Measurements from ENCODE around the gene CD4.

The CD4 gene

GRCh38 chr12:6768990-6769389 lies 20.3 kb upstream of the CD4 start:
- no peak for DNase-seq
- Mint-ChIP-seq H3K9me3 (no peaks in the 10 kb centered on the region), H3K27ac (no peak overlapping the region), H3K36me3 (peaks cover 4% of the 10 kb centered on the region), H3K4me1 (peaks cover 65% of the 10 kb centered on the region), H3K4me3 (no peak overlapping the region), H3K27me3 (peaks cover 96% of the 10 kb centered on the region)
- CTCF ChIA-PET: interaction anchor here (1.1 to 5.8 kb wide), 2 partner anchors 9 to 15 kb away, joined by 5 to 63 read pairs; partner anchors contain the start of gene MLF2

DNA sequence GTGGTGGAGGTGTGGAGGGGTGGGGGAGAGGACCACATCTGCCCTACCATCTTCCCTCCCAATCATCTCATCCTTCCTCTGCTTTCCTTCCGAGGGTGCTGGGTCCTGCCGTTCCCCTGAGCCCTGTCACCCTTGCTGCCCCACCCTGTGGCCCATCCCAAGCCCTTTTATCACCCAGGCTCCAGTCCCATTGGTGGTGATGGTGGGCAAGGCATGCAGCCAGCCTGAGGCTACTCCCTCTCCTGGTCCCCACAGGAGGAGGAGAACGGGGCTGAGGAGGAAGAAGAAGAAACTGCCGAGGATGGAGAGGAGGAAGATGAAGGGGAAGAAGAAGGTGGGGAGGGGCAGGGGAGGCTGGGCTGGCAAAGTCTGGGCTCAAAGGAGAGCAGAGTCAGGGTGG lies 19.7 kb upstream of the CD4 start:
- Mint-ChIP-seq H3K27ac (no peak overlapping the region), H3K36me3 (peaks cover 4% of the 10 kb centered on the region), H3K9me3 (no peaks in the 10 kb centered on the region), H3K4me3 (no peak overlapping the region), H3K27me3 (peaks cover 96% of the 10 kb centered on the region), H3K4me1 (peaks cover 64% of the 10 kb centered on the region)
- DNase-seq: no peak
- CTCF ChIA-PET: interaction anchor here (0.9 to 5.8 kb wide), 3 partner anchors 8 to 17 kb away, joined by 3 to 63 read pairs (median 5); partner anchors contain the start of gene MLF2

DNA sequence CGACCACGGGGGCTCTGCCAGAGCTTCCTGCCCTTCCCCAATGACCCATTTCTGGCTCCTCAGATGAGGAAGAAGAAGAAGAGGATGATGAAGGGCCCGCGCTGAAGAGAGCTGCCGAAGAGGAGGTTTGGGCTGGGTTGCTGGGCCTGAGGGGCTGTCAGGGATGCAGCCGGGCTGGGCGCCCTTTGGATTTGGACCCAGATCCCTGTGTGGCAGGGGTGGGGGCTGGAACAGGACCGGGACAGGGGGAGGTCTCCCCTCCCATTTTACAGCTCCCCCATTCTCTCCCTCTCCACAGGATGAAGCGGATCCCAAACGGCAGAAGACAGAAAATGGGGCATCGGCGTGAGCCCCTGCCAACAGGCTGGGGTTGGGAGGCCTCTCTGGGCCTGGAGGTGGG lies 19.2 kb upstream of the CD4 start:
- Mint-ChIP-seq H3K27ac (no peak overlapping the region), H3K4me3 (no peak overlapping the region), H3K36me3 (peaks cover 4% of the 10 kb centered on the region), H3K9me3 (no peaks in the 10 kb centered on the region), H3K4me1 (peaks cover 66% of the 10 kb centered on the region), H3K27me3 (peaks cover 96% of the 10 kb centered on the region)
- CTCF ChIA-PET: interaction anchor here (0.9 to 5.8 kb wide), 7 partner anchors 8 to 66 kb away, joined by 3 to 63 read pairs (median 3); partner anchors contain the start of gene MLF2
- no peak for DNase-seq

- DNase-seq: no peak
- Mint-ChIP-seq H3K27me3 (peaks cover 96% of the 10 kb centered on the region), H3K4me3 (no peak overlapping the region), H3K36me3 (no peaks in the 10 kb centered on the region), H3K27ac (no peak overlapping the region), H3K9me3 (no peaks in the 10 kb centered on the region), H3K4me1 (peaks cover 66% of the 10 kb centered on the region)
- CTCF ChIA-PET: interaction anchor here (0.9 to 1.9 kb wide), 7 partner anchors 11 to 65 kb away, joined by 3 to 5 read pairs (median 3); no protein-coding TSS in a partner anchor
Measured at GRCh38 chr12:6770600-6770999, 18.7 kb upstream of the CD4 start.

GRCh38 chr12:6771091-6771495 lies 18.2 kb upstream of the CD4 start:
- H3K36me3 Mint-ChIP-seq: no peaks in the 10 kb centered on the region
- H3K4me1 Mint-ChIP-seq: peaks cover 65% of the 10 kb centered on the region
- H3K27ac Mint-ChIP-seq: no peak overlapping the region
- CTCF ChIA-PET: interaction anchor here (0.6 to 1.9 kb wide), 9 partner anchors 11 to 365 kb away, joined by 3 to 7 read pairs (median 4); partner anchors contain the start of gene MLF2
- DNase-seq: no peak
- H3K9me3 Mint-ChIP-seq: no peaks in the 10 kb centered on the region
- H3K27me3 Mint-ChIP-seq: peaks cover 95% of the 10 kb centered on the region
- no peak overlapping the region for H3K4me3 Mint-ChIP-seq

DNA sequence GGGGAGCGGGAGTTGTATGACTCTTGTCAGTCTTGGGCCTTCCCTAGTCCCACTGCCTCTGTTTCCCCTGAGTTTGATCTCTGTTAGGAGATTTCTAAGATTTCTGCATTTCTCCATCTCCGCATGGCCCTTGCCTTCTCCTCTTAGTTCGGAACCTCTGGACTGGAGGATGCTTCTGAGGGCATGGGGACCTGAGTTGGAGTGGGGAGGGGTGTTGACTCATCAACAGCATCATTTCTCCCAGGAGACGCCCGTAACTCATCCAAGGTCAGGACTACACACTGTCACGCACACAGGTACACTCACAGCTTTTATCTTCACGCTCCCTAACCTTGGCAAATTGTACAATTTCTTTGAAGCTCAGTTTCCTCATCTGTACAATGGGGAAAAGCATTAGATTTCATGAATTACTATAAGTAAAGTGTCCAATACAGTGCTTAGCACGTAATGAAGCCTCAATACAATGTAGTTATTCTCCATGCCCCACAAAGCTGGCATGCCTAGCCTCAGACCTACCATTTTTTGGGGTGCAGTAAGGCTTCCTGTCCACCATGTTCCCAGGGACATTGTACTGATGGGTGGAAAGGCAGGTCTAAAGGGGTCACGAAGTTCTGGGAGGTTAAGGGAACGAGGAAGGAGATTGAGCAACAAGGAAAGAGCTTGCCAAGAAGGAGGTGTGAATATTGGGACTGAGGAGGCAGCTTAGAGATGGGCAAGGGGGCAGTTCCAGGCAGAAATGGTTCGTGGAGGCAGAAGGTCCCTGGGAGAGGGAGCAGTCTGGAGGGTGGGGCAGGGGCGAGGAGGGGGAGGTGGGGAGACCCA lies 17.6 kb upstream of the CD4 start:
- no peaks in the 10 kb centered on the region for H3K36me3 Mint-ChIP-seq
- no peaks in the 10 kb centered on the region for H3K9me3 Mint-ChIP-seq
- DNase-seq: no peak
- H3K27ac Mint-ChIP-seq: peak overlapping the region; percentile 57
- peaks cover 67% of the 10 kb centered on the region for H3K4me1 Mint-ChIP-seq
- CTCF ChIA-PET: interaction anchor here (0.6 to 1.9 kb wide), 9 partner anchors 9 to 365 kb away, joined by 3 to 7 read pairs (median 4); partner anchors contain the start of gene MLF2
- H3K27me3 Mint-ChIP-seq: peaks cover 99% of the 10 kb centered on the region
- peak overlapping the region; percentile 47 for H3K4me3 Mint-ChIP-seq

GRCh38 chr12:6772331-6772695 lies 17.0 kb upstream of the CD4 start, which contains the start of gene LAG3:
Gene LAG3, plus strand, starts transcription at chr12:6772520. Its CDS starts 333 bp downstream, at chr12:6772853.
- Mint-ChIP-seq H3K27ac (peak within 1 kb of the TSS; percentile 64), H3K4me1 (peaks cover 62% of the 10 kb centered on the region), H3K4me3 (peak within 1 kb of the TSS; percentile 59), H3K36me3 (no peaks in the 10 kb centered on the region), H3K27me3 (peaks cover 99% of the 10 kb centered on the region), H3K9me3 (no peaks in the 10 kb centered on the region)
- DNase-seq: peak; percentile 68
- CTCF ChIA-PET: interaction anchor here (1.7 to 1.8 kb wide), 2 partner anchors 9 to 19 kb away, joined by 4 to 7 read pairs; partner anchors contain the start of gene MLF2

GRCh38 chr12:6772726-6773589 lies 16.4 kb upstream of the CD4 start:
- Mint-ChIP-seq H3K27ac (peak overlapping the region; percentile 64), H3K9me3 (no peaks in the 10 kb centered on the region), H3K27me3 (peaks cover 99% of the 10 kb centered on the region), H3K36me3 (no peaks in the 10 kb centered on the region), H3K4me1 (peaks cover 56% of the 10 kb centered on the region), H3K4me3 (peak overlapping the region; percentile 59)
- CTCF ChIA-PET: interaction anchor here (1.3 to 9.6 kb wide), 5 partner anchors 6 to 20 kb away, joined by 4 to 63 read pairs (median 7); partner anchors contain the start of genes MLF2 and PTMS
- no peak for DNase-seq

DNA sequence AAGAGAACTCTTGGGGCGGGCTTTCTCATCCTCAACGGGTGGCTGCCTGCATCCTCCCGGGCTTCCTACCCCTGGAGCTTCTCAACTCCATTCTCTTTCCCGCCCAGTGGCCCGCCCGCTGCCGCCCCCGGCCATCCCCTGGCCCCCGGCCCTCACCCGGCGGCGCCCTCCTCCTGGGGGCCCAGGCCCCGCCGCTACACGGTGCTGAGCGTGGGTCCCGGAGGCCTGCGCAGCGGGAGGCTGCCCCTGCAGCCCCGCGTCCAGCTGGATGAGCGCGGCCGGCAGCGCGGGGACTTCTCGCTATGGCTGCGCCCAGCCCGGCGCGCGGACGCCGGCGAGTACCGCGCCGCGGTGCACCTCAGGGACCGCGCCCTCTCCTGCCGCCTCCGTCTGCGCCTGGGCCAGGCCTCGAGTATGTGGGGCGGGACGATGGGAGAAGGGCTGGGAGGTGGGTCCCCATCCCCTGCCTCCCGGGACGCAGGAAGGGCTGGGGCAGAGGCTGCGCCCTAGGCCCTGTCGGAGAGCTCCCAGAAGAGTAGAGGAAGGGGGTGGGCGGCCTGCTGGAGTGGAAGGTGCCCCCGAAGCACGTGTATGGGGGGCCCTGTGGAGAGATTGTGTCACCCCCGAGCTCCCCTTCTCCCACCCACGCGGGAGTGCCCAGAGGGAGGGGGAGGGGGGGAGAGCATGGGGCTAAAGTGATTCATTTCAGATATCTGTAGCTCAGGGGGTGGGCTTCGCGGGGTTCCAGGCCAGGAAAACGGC lies 15.6 kb upstream of the CD4 start:
- Mint-ChIP-seq H3K4me3 (peak overlapping the region; percentile 59), H3K9me3 (no peaks in the 10 kb centered on the region), H3K36me3 (no peaks in the 10 kb centered on the region), H3K27me3 (peaks cover 99% of the 10 kb centered on the region), H3K4me1 (peaks cover 59% of the 10 kb centered on the region), H3K27ac (no peak overlapping the region)
- no peak for DNase-seq
- CTCF ChIA-PET: interaction anchor here (0.6 to 9.6 kb wide), 11 partner anchors 6 to 78 kb away, joined by 3 to 63 read pairs (median 4); partner anchors contain the start of genes CD4, MLF2, PTMS and USP5

GRCh38 chr12:6774499-6775062 lies 14.7 kb upstream of the CD4 start:
- Mint-ChIP-seq H3K4me3 (peak overlapping the region; percentile 31), H3K4me1 (peaks cover 65% of the 10 kb centered on the region)
- CTCF ChIA-PET: interaction anchor here (0.7 to 9.6 kb wide), 11 partner anchors 7 to 161 kb away, joined by 3 to 63 read pairs (median 4); partner anchors contain the start of genes CD4, MLF2, PTMS and USP5

GRCh38 chr12:6775185-6776174 lies 13.8 kb upstream of the CD4 start:
- no peaks in the 10 kb centered on the region for H3K36me3 Mint-ChIP-seq
- no peak for DNase-seq

More at GRCh38 chr12:6774499-6775062, 14.7 kb upstream of the CD4 start:
- Mint-ChIP-seq H3K9me3 (no peaks in the 10 kb centered on the region), H3K36me3 (no peaks in the 10 kb centered on the region), H3K27ac (peak overlapping the region; percentile 35), H3K27me3 (peaks cover 93% of the 10 kb centered on the region)
- no peak for DNase-seq

DNA sequence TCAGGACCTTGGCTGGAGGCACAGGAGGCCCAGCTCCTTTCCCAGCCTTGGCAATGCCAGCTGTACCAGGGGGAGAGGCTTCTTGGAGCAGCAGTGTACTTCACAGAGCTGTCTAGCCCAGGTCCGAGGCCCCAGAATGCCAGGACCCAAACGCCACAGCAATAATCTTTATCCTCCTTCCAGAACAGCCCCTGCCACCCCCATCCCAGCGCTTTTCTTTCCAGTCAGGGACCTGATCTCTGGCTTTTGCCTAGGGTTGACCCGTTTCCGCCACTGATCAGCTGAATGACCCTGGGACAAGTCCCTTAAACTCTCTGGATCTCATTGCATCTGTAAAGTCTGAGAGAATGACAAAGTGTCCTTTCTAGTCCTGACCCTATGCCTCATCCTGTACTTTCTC lies 11.9 kb upstream of the CD4 start:
- Mint-ChIP-seq H3K27ac (no peak overlapping the region), H3K36me3 (no peaks in the 10 kb centered on the region), H3K4me3 (no peak overlapping the region), H3K4me1 (peaks cover 68% of the 10 kb centered on the region), H3K9me3 (no peaks in the 10 kb centered on the region), H3K27me3 (peaks cover 65% of the 10 kb centered on the region)
- CTCF ChIA-PET: interaction anchor here (1.0 to 9.6 kb wide), 4 partner anchors 10 to 54 kb away, joined by 3 to 63 read pairs (median 36); partner anchors contain the start of genes CD4, MLF2 and PTMS
- no peak for DNase-seq

More at GRCh38 chr12:6775185-6776174, 13.8 kb upstream of the CD4 start:
- CTCF ChIA-PET: interaction anchor here (0.7 to 9.6 kb wide), 7 partner anchors 8 to 162 kb away, joined by 3 to 63 read pairs (median 7); partner anchors contain the start of genes MLF2, PTMS and USP5
- Mint-ChIP-seq H3K4me3 (peak overlapping the region; percentile 31), H3K27ac (no peak overlapping the region), H3K9me3 (no peaks in the 10 kb centered on the region), H3K27me3 (peaks cover 84% of the 10 kb centered on the region), H3K4me1 (peaks cover 74% of the 10 kb centered on the region)

Measured in activated naive CD4-positive, alpha-beta T cell treated with anti-CD3 and anti-CD28 coated beads, Interleukin-2, amount 10 ng/mL, durations not matched to agents 7 days and 5 days (primary cell).